HEK293 (cell line): ENCODE data around the gene PROSER2.

Experiments used
- CTCF ChIA-PET: fragments of 350-600 bp; formaldehyde crosslinking; extraction: SDS; loops from one replicate; lab custom pipeline; 2021; ENCODE audit warnings: antibody characterized with exemption; lab: Yijun Ruan, JAX
- POLR2A ChIA-PET: fragments of 300-600 bp; formaldehyde crosslinking; extraction: SDS; loops from one replicate; lab custom pipeline; 2020; ENCODE audit warnings: antibody characterized with exemption, inconsistent platforms; lab: Yijun Ruan, JAX
- H3K27ac ChIP-seq: fragments of 200-500 bp; sonication (Bioruptor generic); 2 replicates; pipeline ENCODE4 v1.5.1; 2014; ENCODE audit warnings: low read depth, low read length, control low read depth, inconsistent platforms; ENCODE audit errors: extremely low read depth
- H3K36me3 ChIP-seq, 2 experiments: fragments of 200-500 bp in 1 of 2; sonication (Bioruptor generic) in 1 of 2; 1 replicate in 1 of 2; 2 replicates in 1 of 2; pipeline ENCODE4 v1.5.1; 2014 to 2017; ENCODE audit warnings: inconsistent platforms in 2 of 2, low read length in 2 of 2; ENCODE audit not compliant: control insufficient read depth in 2 of 2, insufficient read depth in 1 of 2
- H3K4me1 ChIP-seq: fragments of 200-500 bp; sonication (Bioruptor generic); 2 replicates; pipeline ENCODE4 v1.5.1; 2014; ENCODE audit warnings: mild to moderate bottlenecking, low read length, inconsistent platforms; ENCODE audit not compliant: control insufficient read depth, insufficient read depth
- H3K4me3 ChIP-seq: 2 replicates; pipeline ENCODE4 v1.5.1; 2011; ENCODE audit warnings: low read depth, mild to moderate bottlenecking, control low read depth, low read length, moderate library complexity
- H3K9me3 ChIP-seq: fragments of 200-500 bp; sonication (Bioruptor generic); 2 replicates; pipeline ENCODE4 v1.5.1; 2014; ENCODE audit warnings: low read depth, low read length, inconsistent platforms; ENCODE audit not compliant: control insufficient read depth, insufficient read depth
- BCL11A ChIP-seq: fragments of 450-650 bp; formaldehyde crosslinking; IDR thresholded peaks from 2 replicates; pipeline ENCODE4 v1.5.1; 2016; ENCODE audit warnings: low read depth, missing biosample characterization, missing genetic modification characterization
- FEZF1 ChIP-seq: fragments of 450-650 bp; formaldehyde crosslinking; IDR thresholded peaks from 2 replicates; pipeline ENCODE4 v1.5.1; 2016; ENCODE audit warnings: missing biosample characterization, missing genetic modification characterization
- GLI2 ChIP-seq: fragments of 450-650 bp; formaldehyde crosslinking; IDR thresholded peaks from 2 replicates; pipeline ENCODE4; 2017; ENCODE audit warnings: missing biosample characterization, missing genetic modification characterization, low read depth, borderline replicate concordance
- KLF17 ChIP-seq: fragments of 450-650 bp; formaldehyde crosslinking; IDR thresholded peaks from 2 replicates; pipeline ENCODE4 v1.5.1; 2016; ENCODE audit warnings: missing biosample characterization, missing genetic modification characterization
- KLF9 ChIP-seq: fragments of 450-650 bp; formaldehyde crosslinking; IDR thresholded peaks from 2 replicates; pipeline ENCODE4 v1.5.1; 2016; ENCODE audit warnings: missing biosample characterization, missing genetic modification characterization, low read depth
- MEIS1 ChIP-seq: sonication (generic); formaldehyde crosslinking; IDR thresholded peaks from 2 replicates; pipeline ENCODE4 v1.8.1; 2022; ENCODE audit warnings: missing genetic modification reagents, mild to moderate bottlenecking, borderline replicate concordance
- PBX3 ChIP-seq: sonication (generic); formaldehyde crosslinking; IDR thresholded peaks from 2 replicates; pipeline ENCODE4 v1.8.1; 2022; ENCODE audit warnings: mild to moderate bottlenecking, moderate library complexity, missing genetic modification reagents
- REST ChIP-seq: fragments of 450-650 bp; formaldehyde crosslinking; IDR thresholded peaks from 2 replicates; pipeline ENCODE4 v1.5.1; 2016; ENCODE audit warnings: missing biosample characterization, missing genetic modification characterization
- ZBTB10 ChIP-seq: fragments of 450-650 bp; formaldehyde crosslinking; IDR thresholded peaks from 2 replicates; pipeline ENCODE4 v1.5.1; 2016; ENCODE audit warnings: missing biosample characterization, missing genetic modification characterization
- ZBTB17 ChIP-seq: fragments of 450-650 bp; formaldehyde crosslinking; IDR thresholded peaks from 2 replicates; pipeline ENCODE4 v1.5.1; 2016; ENCODE audit warnings: missing biosample characterization, missing genetic modification characterization
- ZIC2 ChIP-seq: fragments of 450-650 bp; formaldehyde crosslinking; IDR thresholded peaks from 2 replicates; pipeline ENCODE4 v1.5.1; 2016; ENCODE audit warnings: missing biosample characterization, missing genetic modification characterization
- ZNF19 ChIP-seq: fragments of 450-650 bp; formaldehyde crosslinking; IDR thresholded peaks from 2 replicates; pipeline ENCODE4; 2016; ENCODE audit warnings: missing biosample characterization, missing genetic modification characterization, low read depth
- ZNF211 ChIP-seq: fragments of 450-650 bp; formaldehyde crosslinking; IDR thresholded peaks from 2 replicates; pipeline ENCODE4 v1.5.1; 2016; ENCODE audit warnings: low read depth, missing biosample characterization, missing genetic modification characterization
- ZNF26 ChIP-seq: fragments of 450-650 bp; formaldehyde crosslinking; IDR thresholded peaks from 2 replicates; pipeline ENCODE4 v1.5.1; 2016; ENCODE audit warnings: missing biosample characterization, missing genetic modification characterization
- ZNF530 ChIP-seq: fragments of 450-650 bp; formaldehyde crosslinking; IDR thresholded peaks from 2 replicates; pipeline ENCODE4 v1.5.1; 2016; ENCODE audit warnings: low read depth, missing biosample characterization, missing genetic modification characterization
- ZNF610 ChIP-seq: fragments of 450-650 bp; formaldehyde crosslinking; IDR thresholded peaks from 2 replicates; pipeline ENCODE4 v1.5.1; 2016; ENCODE audit warnings: missing biosample characterization, missing genetic modification characterization, borderline replicate concordance
- ZNF639 ChIP-seq: fragments of 450-650 bp; formaldehyde crosslinking; IDR thresholded peaks from 2 replicates; pipeline ENCODE4 v1.5.1; 2016; ENCODE audit warnings: missing biosample characterization, missing genetic modification characterization
- ZNF658 ChIP-seq: fragments of 450-650 bp; formaldehyde crosslinking; IDR thresholded peaks from 2 replicates; pipeline ENCODE4; 2016; ENCODE audit warnings: missing biosample characterization, missing genetic modification characterization
- ZNF792 ChIP-seq: fragments of 450-650 bp; formaldehyde crosslinking; IDR thresholded peaks from 2 replicates; pipeline ENCODE4 v1.5.1; 2016; ENCODE audit warnings: missing biosample characterization, missing genetic modification characterization

The PROSER2 gene

GRCh38 chr10:11863353-11864109, 40.4 kb downstream of the PROSER2 start:
- H3K4me3 ChIP-seq = no peak overlapping the region
- peaks cover 3 to 23% of the 10 kb centered on the region in 2 experiments; a peak in 2 of 3 replicates for H3K36me3 ChIP-seq
- ChIA-PET POLR2A (no interaction called here), CTCF (interaction anchor here (0.7 to 2.2 kb wide), 2 partner anchors 32 to 123 kb away, joined by 3 to 10 read pairs; no protein-coding TSS in a partner anchor)
- no peak for TF ChIP-seq KLF17
- no peak for TF ChIP-seq BCL11A
- TF ChIP-seq ZIC2 (tag by site-specific recombination) = 0 out of 2 replicates have a peak, but pooled peaks have one; percentile 20
- no peak for TF ChIP-seq MEIS1 (CRISPR knock-in tag)
- TF ChIP-seq ZNF610 (tag by site-specific recombination) = no peak
- TF ChIP-seq ZBTB17 (tag by site-specific recombination) = no peak
- no peak for TF ChIP-seq ZNF658
- H3K27ac ChIP-seq = no peak overlapping the region
- H3K9me3 ChIP-seq = no peaks in the 10 kb centered on the region
- no peaks in the 10 kb centered on the region for H3K4me1 ChIP-seq

GRCh38 chr10:11864727-11865126, 41.6 kb downstream of the PROSER2 start:
- Histone ChIP-seq H3K4me1 (no peaks in the 10 kb centered on the region), H3K9me3 (no peaks in the 10 kb centered on the region), H3K36me3 (peaks cover 3 to 28% of the 10 kb centered on the region in 2 experiments; a peak in 2 of 3 replicates), H3K27ac (no peak overlapping the region), H3K4me3 (no peak overlapping the region)
- ChIA-PET CTCF (no interaction called here), POLR2A (no interaction called here)
- no peak for TF ChIP-seq KLF9 (tag by site-specific recombination)
- TF ChIP-seq ZNF639 (tag by site-specific recombination) = no peak
- no peak for TF ChIP-seq ZNF792 (tag by site-specific recombination)
- TF ChIP-seq ZNF211 = no peak

- H3K9me3 ChIP-seq = no peaks in the 10 kb centered on the region
- ChIA-PET CTCF (interaction anchor here (0.6 kb wide), 1 partner anchor 156 kb away, joined by 3 read pairs; no protein-coding TSS in a partner anchor), POLR2A (no interaction called here)
- H3K27ac ChIP-seq = no peak overlapping the region
- H3K4me3 ChIP-seq = no peak overlapping the region
- H3K4me1 ChIP-seq = no peaks in the 10 kb centered on the region
- peaks cover 3 to 28% of the 10 kb centered on the region in 2 experiments; a peak in 2 of 3 replicates for H3K36me3 ChIP-seq
- no peak for TF ChIP-seq ZNF26 (tag by site-specific recombination)
- no peak for TF ChIP-seq PBX3 (CRISPR knock-in tag)
- no peak for TF ChIP-seq ZBTB10 (tag by site-specific recombination)
- no peak for TF ChIP-seq ZNF530
- TF ChIP-seq ZNF19 (tag by site-specific recombination) = no peak
- TF ChIP-seq GLI2 (tag by site-specific recombination) = no peak
- no peak for TF ChIP-seq FEZF1 (tag by site-specific recombination)
- no peak for TF ChIP-seq REST (tag by site-specific recombination)
Measured at GRCh38 chr10:11865561-11865960, 42.4 kb downstream of the PROSER2 start.
